ENCODE results near the gene SUMO2. TPM values are rescaled to one million over a fixed set of nuclear protein-coding genes. Genes with fewer than 3 reads are reported as not detected.

Gene SUMO2
- total and polyA plus RNA-seq, 2 experiments from 2014 or later = 139 to 890 TPM

DNA sequence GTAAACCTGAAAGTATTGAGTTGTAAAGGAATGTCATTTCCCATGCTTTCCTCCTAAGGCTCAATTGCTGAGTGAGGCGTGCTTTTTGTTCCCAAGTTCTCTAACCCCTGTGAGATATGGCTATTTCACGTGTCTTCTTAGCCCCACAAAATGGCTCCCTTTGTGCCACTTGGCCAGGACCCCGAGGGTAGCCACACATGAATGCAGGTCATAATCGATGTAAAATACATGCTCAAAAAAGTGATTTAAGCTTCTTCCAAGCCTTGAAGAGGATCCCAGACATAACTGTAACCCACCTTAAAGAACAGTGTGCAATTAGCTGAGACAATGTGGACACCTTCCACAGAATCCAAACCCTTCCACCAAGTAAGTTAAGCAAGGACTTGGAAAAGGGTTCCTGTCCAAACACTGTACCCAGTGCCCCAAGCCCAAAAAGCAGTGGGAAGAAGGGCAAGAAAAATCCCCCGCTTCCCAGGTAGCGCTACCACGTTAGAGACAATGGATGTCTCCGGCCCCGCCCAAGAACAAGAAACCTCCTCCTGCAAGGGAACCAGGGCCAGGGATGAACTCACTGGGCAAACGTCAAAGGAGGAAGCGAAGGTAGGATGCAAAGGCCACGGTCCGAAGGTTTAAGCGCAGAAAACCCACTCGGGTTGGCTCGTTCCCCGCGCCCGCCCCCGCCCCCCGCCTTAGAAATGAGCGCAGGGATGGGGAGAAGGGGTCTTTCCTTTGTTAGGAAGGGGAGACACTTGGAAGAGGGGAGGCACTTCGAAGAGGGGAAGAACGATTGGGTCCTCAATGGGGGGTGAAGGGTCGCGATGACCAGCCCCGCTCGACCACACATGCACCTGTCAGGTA lies 29.6 kb downstream of the SUMO2 start (continued):
- TF ChIP-seq POLR2AphosphoS5 (IDR thresholded peaks at IDR 0.05; ENCODE audit: low read depth) (no peak; the same call in 1 of the 2 replicates), JUNB (IDR thresholded peaks at IDR 0.05; ENCODE audit: unreplicated experiment) (no peak), EZH2 (IDR thresholded peaks at IDR 0.05; ENCODE audit: low read depth, unreplicated experiment) (no peak), STAT1 (IDR thresholded peaks at IDR 0.05; ENCODE audit: unreplicated experiment) (no peak), ZNF114 (CRISPR knock-in tag; IDR thresholded peaks at IDR 0.05) (no peak), ZNF331 (CRISPR knock-in tag; IDR thresholded peaks at IDR 0.05; ENCODE audit: low read depth) (no peak), EZH2phosphoT487 (IDR thresholded peaks at IDR 0.05; ENCODE audit: unreplicated experiment) (no peak), REST (IDR thresholded peaks at IDR 0.05; ENCODE audit: unreplicated experiment) (no peak), CREB1 (CRISPR knock-in tag; IDR thresholded peaks at IDR 0.05; ENCODE audit: low read depth) (no peak)
- TF ChIP-seq, protein P1, sequence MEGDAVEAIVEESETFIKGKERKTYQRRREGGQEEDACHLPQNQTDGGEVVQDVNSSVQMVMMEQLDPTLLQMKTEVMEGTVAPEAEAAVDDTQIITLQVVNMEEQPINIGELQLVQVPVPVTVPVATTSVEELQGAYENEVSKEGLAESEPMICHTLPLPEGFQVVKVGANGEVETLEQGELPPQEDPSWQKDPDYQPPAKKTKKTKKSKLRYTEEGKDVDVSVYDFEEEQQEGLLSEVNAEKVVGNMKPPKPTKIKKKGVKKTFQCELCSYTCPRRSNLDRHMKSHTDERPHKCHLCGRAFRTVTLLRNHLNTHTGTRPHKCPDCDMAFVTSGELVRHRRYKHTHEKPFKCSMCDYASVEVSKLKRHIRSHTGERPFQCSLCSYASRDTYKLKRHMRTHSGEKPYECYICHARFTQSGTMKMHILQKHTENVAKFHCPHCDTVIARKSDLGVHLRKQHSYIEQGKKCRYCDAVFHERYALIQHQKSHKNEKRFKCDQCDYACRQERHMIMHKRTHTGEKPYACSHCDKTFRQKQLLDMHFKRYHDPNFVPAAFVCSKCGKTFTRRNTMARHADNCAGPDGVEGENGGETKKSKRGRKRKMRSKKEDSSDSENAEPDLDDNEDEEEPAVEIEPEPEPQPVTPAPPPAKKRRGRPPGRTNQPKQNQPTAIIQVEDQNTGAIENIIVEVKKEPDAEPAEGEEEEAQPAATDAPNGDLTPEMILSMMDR (conservative IDR thresholded peaks at IDR 0.05; ENCODE audit: low read depth in 2 of 2) = no peak

GRCh38 chr17:75152523-75152921 lies 30.2 kb downstream of the SUMO2 start:
- ATAC-seq = no peak
- H4K20me1 ChIP-seq (replicated peaks; ENCODE audit: insufficient read depth) = peaks cover 47% of the 10 kb centered on the region

More at GRCh38 chr17:75152523-75152921, 30.2 kb downstream of the SUMO2 start:
- Histone ChIP-seq H3K27me3 (ENCODE audit: insufficient read depth) (no peaks in the 10 kb centered on the region), H3K4me2 (peak overlapping the region; percentile 79), H3F3A (replicated peaks; ENCODE audit: low read depth) (peaks cover 33% of the 10 kb centered on the region), H3K36me3 (ENCODE audit: insufficient read depth) (peaks cover 16% of the 10 kb centered on the region), H3K4me3 (peak overlapping the region; percentile 63), H2AFZ (no peak overlapping the region), H3K4me1 (ENCODE audit: insufficient read depth) (peaks cover 27% of the 10 kb centered on the region), H3K9me2 (ENCODE audit: insufficient read depth) (no peaks in the 10 kb centered on the region), H3K79me2 (replicated peaks; ENCODE audit: insufficient read depth) (peaks cover 67% of the 10 kb centered on the region), H3K27ac (ENCODE audit: low read depth) (peak overlapping the region; percentile 15; the same call in 1 of the 2 replicates)
- H3K9me3 Mint-ChIP-seq = peaks cover 2% of the 10 kb centered on the region; the same call in 1 of the 3 replicates
- no peak for TF ChIP-seq JUNB (IDR thresholded peaks at IDR 0.05; ENCODE audit: unreplicated experiment)
- TF ChIP-seq ZNF331 (CRISPR knock-in tag; IDR thresholded peaks at IDR 0.05; ENCODE audit: low read depth) = no peak
- TF ChIP-seq STAT1 (IDR thresholded peaks at IDR 0.05; ENCODE audit: unreplicated experiment) = no peak
- TF ChIP-seq EZH2phosphoT487 (IDR thresholded peaks at IDR 0.05; ENCODE audit: unreplicated experiment) = no peak
- no peak for TF ChIP-seq CREB1 (CRISPR knock-in tag; IDR thresholded peaks at IDR 0.05; ENCODE audit: low read depth)
- no peak for TF ChIP-seq EZH2 (IDR thresholded peaks at IDR 0.05; ENCODE audit: low read depth, unreplicated experiment)
- no peak for TF ChIP-seq NANOG (IDR thresholded peaks at IDR 0.05; ENCODE audit: borderline replicate concordance)
- H3K4me1 Mint-ChIP-seq = peaks cover 31% of the 10 kb centered on the region
- peak overlapping the region; percentile 93 for H3K4me3 Mint-ChIP-seq
- DNase-seq (ENCODE audit: low spot score) = no peak
- peaks cover 44% of the 10 kb centered on the region for H3K36me3 Mint-ChIP-seq (ENCODE audit: low read depth)
- peaks cover 19% of the 10 kb centered on the region for H3K27me3 Mint-ChIP-seq (ENCODE audit: insufficient read depth, low read depth, poor library complexity)
- peak overlapping the region; percentile 87 for H3K27ac Mint-ChIP-seq

Measured in GM23338 (cell line).